MCF 10A (cell line): ENCODE measurements around the gene NDUFS2. TPM values are rescaled to one million over a fixed set of nuclear protein-coding genes. Genes with fewer than 3 reads are reported as not detected.

Source experiments
- BruUV-seq: library from RNA; stranded (reverse); fragments of 400-500 nt; replicated peaks from 2 replicates; lab custom pipeline; 2021; lab: Mats Ljungman, UMichigan
- CTCF ChIA-PET: fragments of 300-600 bp; sonication (Branson Sonifier 250); formaldehyde crosslinking; extraction: SDS; loops from one replicate; lab custom pipeline; 2021; ENCODE audit warnings: antibody characterized with exemption, inconsistent platforms; lab: Yijun Ruan, JAX
- POLR2A ChIA-PET: fragments of 300-600, 350-650 bp; sonication (Branson Sonifier 250); formaldehyde crosslinking; extraction: SDS; loops from one replicate; lab custom pipeline; 2020; ENCODE audit warnings: antibody characterized with exemption, inconsistent platforms; lab: Yijun Ruan, JAX
- DNase-seq: peaks from one replicate; pipeline ENCODE4 v3.0.0-alpha.2; 2018; ENCODE audit not compliant: unreplicated experiment
- H3K27ac Mint-ChIP-seq: one replicate; pipeline ENCODE4 v1.8.0; 2022; ENCODE audit warnings: mild to moderate bottlenecking, low read depth, mixed read lengths; ENCODE audit not compliant: unreplicated experiment
- H3K27me3 Mint-ChIP-seq: one replicate; pipeline ENCODE4 v1.8.0; 2022; ENCODE audit warnings: mixed read lengths; ENCODE audit not compliant: insufficient read depth, unreplicated experiment
- H3K36me3 Mint-ChIP-seq: one replicate; pipeline ENCODE4 v1.8.0; 2022; ENCODE audit warnings: mild to moderate bottlenecking, moderate library complexity, mixed read lengths; ENCODE audit not compliant: insufficient read depth, unreplicated experiment
- H3K4me1 Mint-ChIP-seq: one replicate; pipeline ENCODE4 v1.8.0; 2022; ENCODE audit warnings: mixed read lengths; ENCODE audit not compliant: insufficient read depth, unreplicated experiment
- H3K4me3 Mint-ChIP-seq: one replicate; pipeline ENCODE4 v1.8.0; 2022; ENCODE audit warnings: mild to moderate bottlenecking, moderate library complexity, mixed read lengths; ENCODE audit not compliant: unreplicated experiment
- H3K9me3 Mint-ChIP-seq: one replicate; pipeline ENCODE4 v1.8.0; 2022; ENCODE audit warnings: mixed read lengths; ENCODE audit not compliant: unreplicated experiment
- intact Hi-C: fragments of 100-400 bp; cut with micrococcal nuclease; formaldehyde crosslinking; loops from 2 replicates; pipeline ENCODE4 v1.14.1; 2022
- total RNA-seq: library from RNA; stranded (reverse); gene quantifications from 2 replicates; pipeline ENCODE4 v1.2.3, GENCODE V29; 2022
- TF ChIP-seq, protein P1 (sequence below): fragments of 200-600 bp; IDR thresholded peaks from one replicate; pipeline ENCODE4 v1.8.0; 2022; ENCODE audit warnings: antibody characterized with exemption, mild to moderate bottlenecking; ENCODE audit not compliant: unreplicated experiment

Gene NDUFS2
- total RNA-seq, 1 experiment from 2014 or later: 149 TPM

DNA sequence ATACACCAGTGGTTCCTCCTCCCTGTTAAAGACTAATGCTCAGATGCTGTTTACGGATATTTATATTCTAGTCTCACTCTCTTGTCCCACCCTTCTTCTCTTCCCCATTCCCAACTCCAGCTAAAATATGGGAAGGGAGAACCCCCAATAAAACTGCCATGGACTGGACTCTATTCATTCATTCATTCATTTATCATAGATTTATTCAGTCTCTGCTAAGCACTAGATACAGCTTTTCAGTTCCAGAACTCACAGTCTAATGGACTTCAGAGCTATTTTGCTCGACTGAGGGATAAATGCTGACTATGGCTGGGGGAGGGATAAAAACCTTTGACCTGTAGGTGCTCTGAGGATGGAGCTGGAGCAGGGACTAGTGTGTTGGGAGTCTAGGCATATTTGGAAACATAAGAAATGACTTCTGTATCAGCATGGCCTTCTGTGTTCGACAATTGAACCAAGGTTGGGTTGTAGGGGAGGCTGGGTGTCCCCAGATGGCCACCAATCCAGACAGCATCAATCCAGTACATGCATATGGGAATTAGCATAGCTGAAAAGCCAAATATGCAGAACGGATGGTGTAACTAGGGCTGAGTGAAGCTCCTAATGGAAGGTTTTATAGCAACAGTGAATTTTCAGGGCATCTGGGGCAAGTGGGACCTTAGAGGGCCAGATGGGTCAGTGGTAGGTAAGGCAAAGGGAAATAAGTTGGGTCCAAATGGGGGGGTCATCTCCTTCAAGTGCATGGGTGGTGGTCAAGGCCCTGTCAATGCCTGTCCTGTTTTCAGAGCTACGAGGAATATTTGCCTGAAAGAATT lies 17.1 kb downstream of the NDUFS2 start:
- H3K27me3 Mint-ChIP-seq: no peaks in the 10 kb centered on the region
- H3K4me1 Mint-ChIP-seq: peaks cover 6% of the 10 kb centered on the region
- ChIA-PET CTCF (interaction anchor here (0.9 to 18.5 kb wide), 8 partner anchors 7 to 166 kb away, joined by 3 to 444 read pairs (median 104); partner anchors contain the start of genes NDUFS2 and TOMM40L), POLR2A (interaction anchor here (0.8 to 2.0 kb wide), 5 partner anchors 8 to 95 kb away, joined by 4 to 7 read pairs (median 5); partner anchors contain the start of genes NDUFS2 and SDHC)
- no TSS peak for BruUV-seq
- DNase-seq: no peak
- no peak overlapping the region for H3K4me3 Mint-ChIP-seq
- no peak overlapping the region for H3K27ac Mint-ChIP-seq
- no peaks in the 10 kb centered on the region for H3K9me3 Mint-ChIP-seq
- H3K36me3 Mint-ChIP-seq: peaks cover 18% of the 10 kb centered on the region
- intact Hi-C loops: no loop called here
- TF ChIP-seq, protein P1, sequence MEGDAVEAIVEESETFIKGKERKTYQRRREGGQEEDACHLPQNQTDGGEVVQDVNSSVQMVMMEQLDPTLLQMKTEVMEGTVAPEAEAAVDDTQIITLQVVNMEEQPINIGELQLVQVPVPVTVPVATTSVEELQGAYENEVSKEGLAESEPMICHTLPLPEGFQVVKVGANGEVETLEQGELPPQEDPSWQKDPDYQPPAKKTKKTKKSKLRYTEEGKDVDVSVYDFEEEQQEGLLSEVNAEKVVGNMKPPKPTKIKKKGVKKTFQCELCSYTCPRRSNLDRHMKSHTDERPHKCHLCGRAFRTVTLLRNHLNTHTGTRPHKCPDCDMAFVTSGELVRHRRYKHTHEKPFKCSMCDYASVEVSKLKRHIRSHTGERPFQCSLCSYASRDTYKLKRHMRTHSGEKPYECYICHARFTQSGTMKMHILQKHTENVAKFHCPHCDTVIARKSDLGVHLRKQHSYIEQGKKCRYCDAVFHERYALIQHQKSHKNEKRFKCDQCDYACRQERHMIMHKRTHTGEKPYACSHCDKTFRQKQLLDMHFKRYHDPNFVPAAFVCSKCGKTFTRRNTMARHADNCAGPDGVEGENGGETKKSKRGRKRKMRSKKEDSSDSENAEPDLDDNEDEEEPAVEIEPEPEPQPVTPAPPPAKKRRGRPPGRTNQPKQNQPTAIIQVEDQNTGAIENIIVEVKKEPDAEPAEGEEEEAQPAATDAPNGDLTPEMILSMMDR: no peak

DNA sequence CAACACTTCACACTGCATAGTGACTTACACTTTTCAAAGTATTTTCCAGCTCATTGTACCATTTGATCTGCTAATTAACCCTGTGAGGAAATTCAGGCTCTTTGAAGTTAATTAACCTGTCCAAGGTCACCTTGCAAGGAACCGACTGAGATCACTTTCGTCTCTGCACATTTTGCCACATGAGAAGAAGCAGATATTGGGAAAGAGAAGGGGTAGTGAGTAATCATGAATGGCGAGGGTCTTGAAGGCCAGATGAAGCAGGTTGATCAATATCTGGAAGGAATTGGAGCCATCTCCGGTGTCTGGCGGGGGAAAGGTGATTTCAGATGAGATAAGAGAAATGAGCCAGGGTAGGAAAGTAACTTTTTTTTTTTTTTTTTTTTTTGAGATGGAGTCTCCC lies 17.8 kb downstream of the NDUFS2 start:
- Mint-ChIP-seq H3K4me3 (no peak overlapping the region), H3K27me3 (no peaks in the 10 kb centered on the region), H3K27ac (no peak overlapping the region), H3K36me3 (peaks cover 11% of the 10 kb centered on the region), H3K4me1 (peaks cover 6% of the 10 kb centered on the region), H3K9me3 (no peaks in the 10 kb centered on the region)
- intact Hi-C loops: loop anchor here (10.0 kb wide), 1 partner anchor 515 kb away; no protein-coding TSS in a partner anchor
- TF ChIP-seq, protein P1: no peak
- POLR2A ChIA-PET: interaction anchor here (0.8 to 2.0 kb wide), 4 partner anchors 12 to 94 kb away, joined by 4 to 7 read pairs (median 6); partner anchors contain the start of genes NDUFS2 and SDHC
- no TSS peak for BruUV-seq
- CTCF ChIA-PET: interaction anchor here (0.5 to 18.5 kb wide), 9 partner anchors 9 to 165 kb away, joined by 3 to 444 read pairs (median 5); partner anchors contain the start of gene NDUFS2
- DNase-seq: no peak

DNA sequence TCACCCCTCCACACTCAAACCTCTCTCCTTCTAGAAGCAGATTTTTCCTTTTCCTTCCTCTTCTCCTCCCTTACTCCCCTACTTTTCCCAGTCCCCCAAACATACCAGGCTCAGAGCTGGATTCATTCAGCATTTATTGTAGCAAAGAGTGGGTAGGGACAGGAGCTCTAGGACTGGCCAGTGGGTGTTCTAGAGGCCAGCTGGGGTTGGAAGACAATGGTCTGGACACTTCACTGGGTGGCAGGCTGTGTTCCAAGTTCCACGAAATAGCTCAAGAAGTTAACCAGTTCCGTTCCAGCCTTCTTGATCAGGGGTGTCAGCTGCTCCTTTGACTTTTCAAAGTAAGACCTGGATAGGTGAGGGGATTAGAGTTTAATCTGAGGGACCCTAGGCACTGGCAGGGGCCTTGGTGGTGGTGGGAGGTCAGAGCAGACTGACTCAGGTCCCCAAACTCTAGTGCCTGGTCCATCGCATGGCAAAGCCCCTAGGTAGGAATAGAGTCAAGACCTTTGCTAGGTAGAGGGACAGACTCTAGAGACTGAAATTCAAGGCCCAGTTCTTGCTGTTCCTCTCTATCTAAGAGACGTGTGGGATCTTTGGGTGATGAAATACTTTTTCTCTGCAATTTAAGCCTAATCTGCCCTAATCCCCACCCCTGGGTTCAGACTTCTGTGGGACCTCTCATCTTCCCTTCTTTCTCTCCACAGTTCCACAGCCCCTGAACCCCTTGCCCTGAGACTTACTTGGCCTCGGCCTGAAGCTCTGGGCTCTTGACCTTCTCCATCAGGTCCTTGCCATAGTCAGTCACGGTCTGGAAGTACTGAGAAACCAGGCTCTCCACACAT lies 20.2 kb downstream of the NDUFS2 start:
- CTCF ChIA-PET: interaction anchor here (0.6 to 18.5 kb wide), 14 partner anchors 15 to 796 kb away, joined by 3 to 444 read pairs (median 4); partner anchors contain the start of genes NDUFS2 and PPOX
- no peaks in the 10 kb centered on the region for H3K9me3 Mint-ChIP-seq
- H3K4me3 Mint-ChIP-seq: no peak overlapping the region
- TF ChIP-seq, protein P1: no peak
- intact Hi-C loops: loop anchor here (10.0 kb wide), 1 partner anchor 512 kb away; no protein-coding TSS in a partner anchor
- no TSS peak for BruUV-seq
- peaks cover 14% of the 10 kb centered on the region for H3K4me1 Mint-ChIP-seq
- no peaks in the 10 kb centered on the region for H3K36me3 Mint-ChIP-seq
- DNase-seq: no peak
- no peak overlapping the region for H3K27ac Mint-ChIP-seq
- H3K27me3 Mint-ChIP-seq: no peaks in the 10 kb centered on the region
- POLR2A ChIA-PET: interaction anchor here (0.6 to 5.4 kb wide), 5 partner anchors 19 to 165 kb away, joined by 4 to 81 read pairs (median 4); partner anchors contain the start of gene NDUFS2
